HepG2 (cell line): ENCODE measurements around the gene EPB41L1. TPM values are rescaled to one million over a fixed set of nuclear protein-coding genes. Genes with fewer than 3 reads are reported as not detected.

Experiments
- BRCA1 ChIP-seq: sonication (generic); formaldehyde crosslinking; IDR thresholded peaks from 2 replicates; pipeline ENCODE4 v1.4.0; 2020; ENCODE audit warnings: missing genetic modification reagents
- CEBPB ChIP-seq: IDR thresholded peaks from 2 replicates; pipeline ENCODE4 v1.6.1; 2011; ENCODE audit warnings: low read depth, low read length, improper control_type of control experiment, borderline replicate concordance
- FOXA1 ChIP-seq, 2 experiments: fragments of 450-650 bp in 1 of 2; sonication (generic) in 1 of 2; formaldehyde crosslinking in 1 of 2; IDR thresholded peaks; 2 replicates each; pipeline versions ENCODE4 v1.4.0 to v1.6.1; 2016 to 2020; ENCODE audit warnings: missing genetic modification reagents in 1 of 2
- GTF3A ChIP-seq: sonication (generic); formaldehyde crosslinking; conservative IDR thresholded peaks from 2 replicates; pipeline ENCODE4 v1.4.0; 2020; ENCODE audit warnings: mild to moderate bottlenecking, missing genetic modification reagents
- MTF1 ChIP-seq: sonication (generic); formaldehyde crosslinking; IDR thresholded peaks from 2 replicates; pipeline ENCODE4 v1.5.0; 2020; ENCODE audit warnings: missing genetic modification reagents
- TBL1XR1 ChIP-seq: fragments of 150-350 bp; IDR thresholded peaks from 2 replicates; pipeline ENCODE4 v1.6.1; 2014; ENCODE audit warnings: borderline replicate concordance, low read length; ENCODE audit not compliant: partially characterized antibody
- ZNF496 ChIP-seq: sonication (generic); formaldehyde crosslinking; IDR thresholded peaks from 2 replicates; pipeline ENCODE4 v1.8.1; 2023; ENCODE audit warnings: mild to moderate bottlenecking, moderate library complexity, missing genetic modification reagents; ENCODE audit not compliant: insufficient replicate concordance
- ZNF550 ChIP-seq: sonication (generic); formaldehyde crosslinking; IDR thresholded peaks from 2 replicates; pipeline ENCODE4 v1.4.0; 2020; ENCODE audit warnings: mild to moderate bottlenecking, missing genetic modification reagents, borderline replicate concordance
- ZNF619 ChIP-seq: sonication (generic); formaldehyde crosslinking; IDR thresholded peaks from 2 replicates; pipeline ENCODE4 v1.4.0; 2020; ENCODE audit warnings: mild to moderate bottlenecking, missing genetic modification reagents
- ZNF768 ChIP-seq: sonication (generic); formaldehyde crosslinking; IDR thresholded peaks from 2 replicates; pipeline ENCODE4 v1.4.0; 2020; ENCODE audit warnings: missing genetic modification reagents
- ZNF782 ChIP-seq: sonication (generic); formaldehyde crosslinking; IDR thresholded peaks from 2 replicates; pipeline ENCODE4 v1.4.0; 2020; ENCODE audit warnings: missing genetic modification reagents, mild to moderate bottlenecking, borderline replicate concordance
- polyA plus RNA-seq, 8 experiments: library from polyadenylated mRNA; depleted of rRNA in 3 of 8; stranded (reverse) in 7 of 8; unstranded in 1 of 8; fragments of >200 nt; fragmentation: Illumina TruSeq in 4 of 8; extraction: Trizol in 4 of 8; gene quantifications; 2 replicates each; pipeline versions ENCODE4 v1.2.1 to v1.2.3, GENCODE V29; 2011 to 2016; ENCODE audit warnings: low read depth in 4 of 8, missing spikeins in 1 of 8, mixed read lengths in 1 of 8; ENCODE audit not compliant: insufficient read depth in 1 of 8
- total RNA-seq, 5 experiments: library from RNA; depleted of rRNA; stranded (reverse); fragments of >200 nt; fragmentation: Illumina TruSeq; extraction: Trizol; gene quantifications; 2 replicates each; pipeline ENCODE4 v1.2.3, GENCODE V29; 2016; ENCODE audit warnings: low read depth in 1 of 5
- TF ChIP-seq, protein P1 (sequence below): sonication (generic); formaldehyde crosslinking; IDR thresholded peaks from 2 replicates; pipeline ENCODE4 v1.4.0; 2020; ENCODE audit warnings: mild to moderate bottlenecking, missing genetic modification reagents
- TF ChIP-seq, protein P2 (sequence below): sonication (generic); formaldehyde crosslinking; IDR thresholded peaks from 2 replicates; pipeline ENCODE4 v1.4.0; 2020; ENCODE audit warnings: mild to moderate bottlenecking, missing genetic modification reagents
- TF ChIP-seq, protein P3 (sequence below): sonication (generic); formaldehyde crosslinking; IDR thresholded peaks from 2 replicates; pipeline ENCODE4 v1.4.0; 2020; ENCODE audit warnings: missing genetic modification reagents
- TF ChIP-seq, protein P4 (sequence below): sonication (generic); formaldehyde crosslinking; IDR thresholded peaks from 2 replicates; pipeline ENCODE4 v1.8.1; 2022; ENCODE audit warnings: low read depth, mild to moderate bottlenecking, missing genetic modification reagents
- TF ChIP-seq, protein P5 (sequence below): sonication (generic); formaldehyde crosslinking; IDR thresholded peaks from 2 replicates; pipeline ENCODE4 v1.9.0; 2021; ENCODE audit warnings: missing genetic modification reagents, borderline replicate concordance

Gene EPB41L1
- total and polyA plus RNA-seq, 2 of the 13 experiments (the other 11 are each of a cell fraction or from before 2014, with no cell fraction given): 16.7 to 39.0 TPM

DNA sequence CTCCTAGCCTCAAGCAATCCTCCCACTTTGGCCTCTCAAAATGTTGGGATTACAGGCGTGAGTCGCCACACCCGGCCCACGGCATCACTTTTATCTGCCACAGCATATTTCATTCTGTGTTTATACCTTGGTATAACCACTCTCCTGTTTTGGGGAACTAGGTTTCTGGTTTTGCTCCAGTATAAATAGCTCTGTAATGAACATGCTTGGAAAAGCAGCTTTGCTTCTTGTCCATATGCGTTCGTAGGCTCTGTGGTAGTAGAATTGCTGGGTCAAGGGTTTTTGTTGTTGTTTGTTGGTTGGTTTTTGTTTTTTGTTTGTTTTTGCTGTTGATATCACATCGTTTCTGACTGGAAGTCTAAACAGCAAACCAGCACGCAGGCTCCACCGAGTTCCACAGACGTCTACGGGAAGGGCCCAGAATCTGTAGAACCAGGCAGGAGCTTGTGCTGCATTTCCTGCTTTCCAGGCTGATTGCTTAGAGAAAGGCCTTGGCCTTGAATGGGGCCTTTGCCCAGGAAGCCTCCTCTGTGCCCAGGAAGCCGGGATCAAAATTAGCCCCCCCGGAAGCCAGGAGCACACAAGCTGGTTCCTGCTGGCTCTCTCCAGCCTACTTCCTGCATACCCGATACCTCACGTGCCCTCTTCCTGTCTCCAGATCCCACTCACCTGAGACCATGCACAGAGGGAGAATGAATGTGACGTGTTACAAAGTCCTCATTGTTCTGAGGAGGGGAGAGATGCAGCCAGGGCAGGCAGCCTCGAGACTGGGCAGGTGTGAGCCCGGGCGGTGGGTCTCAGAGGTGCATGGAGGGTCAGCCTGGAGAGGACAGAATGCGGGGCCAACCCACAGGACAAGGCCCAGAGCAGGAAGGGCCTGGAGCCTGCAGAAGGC, 116.5 kb downstream of the EPB41L1 start (continued):
- TF ChIP-seq, protein P1, sequence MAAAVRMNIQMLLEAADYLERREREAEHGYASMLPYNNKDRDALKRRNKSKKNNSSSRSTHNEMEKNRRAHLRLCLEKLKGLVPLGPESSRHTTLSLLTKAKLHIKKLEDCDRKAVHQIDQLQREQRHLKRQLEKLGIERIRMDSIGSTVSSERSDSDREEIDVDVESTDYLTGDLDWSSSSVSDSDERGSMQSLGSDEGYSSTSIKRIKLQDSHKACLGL: no peak
- TF ChIP-seq GTF3A (no peak; the same call in 1 of the 2 replicates), CEBPB (no peak), TBL1XR1 (no peak), ZNF550 (CRISPR knock-in tag) (no peak), ZNF782 (CRISPR knock-in tag) (peak; percentile 20; the same call in 1 of the 2 replicates), ZNF768 (CRISPR knock-in tag) (peak; percentile 42; the same call in 1 of the 2 replicates), ZNF619 (CRISPR knock-in tag) (no peak), BRCA1 (CRISPR knock-in tag) (no peak), MTF1 (no peak), FOXA1 (IDR thresholded peaks at IDR 0.05) (no peak), FOXA1 (CRISPR knock-in tag; IDR thresholded peaks at IDR 0.05) (no peak), ZNF496 (CRISPR knock-in tag) (no peak)
- TF ChIP-seq, protein P2, sequence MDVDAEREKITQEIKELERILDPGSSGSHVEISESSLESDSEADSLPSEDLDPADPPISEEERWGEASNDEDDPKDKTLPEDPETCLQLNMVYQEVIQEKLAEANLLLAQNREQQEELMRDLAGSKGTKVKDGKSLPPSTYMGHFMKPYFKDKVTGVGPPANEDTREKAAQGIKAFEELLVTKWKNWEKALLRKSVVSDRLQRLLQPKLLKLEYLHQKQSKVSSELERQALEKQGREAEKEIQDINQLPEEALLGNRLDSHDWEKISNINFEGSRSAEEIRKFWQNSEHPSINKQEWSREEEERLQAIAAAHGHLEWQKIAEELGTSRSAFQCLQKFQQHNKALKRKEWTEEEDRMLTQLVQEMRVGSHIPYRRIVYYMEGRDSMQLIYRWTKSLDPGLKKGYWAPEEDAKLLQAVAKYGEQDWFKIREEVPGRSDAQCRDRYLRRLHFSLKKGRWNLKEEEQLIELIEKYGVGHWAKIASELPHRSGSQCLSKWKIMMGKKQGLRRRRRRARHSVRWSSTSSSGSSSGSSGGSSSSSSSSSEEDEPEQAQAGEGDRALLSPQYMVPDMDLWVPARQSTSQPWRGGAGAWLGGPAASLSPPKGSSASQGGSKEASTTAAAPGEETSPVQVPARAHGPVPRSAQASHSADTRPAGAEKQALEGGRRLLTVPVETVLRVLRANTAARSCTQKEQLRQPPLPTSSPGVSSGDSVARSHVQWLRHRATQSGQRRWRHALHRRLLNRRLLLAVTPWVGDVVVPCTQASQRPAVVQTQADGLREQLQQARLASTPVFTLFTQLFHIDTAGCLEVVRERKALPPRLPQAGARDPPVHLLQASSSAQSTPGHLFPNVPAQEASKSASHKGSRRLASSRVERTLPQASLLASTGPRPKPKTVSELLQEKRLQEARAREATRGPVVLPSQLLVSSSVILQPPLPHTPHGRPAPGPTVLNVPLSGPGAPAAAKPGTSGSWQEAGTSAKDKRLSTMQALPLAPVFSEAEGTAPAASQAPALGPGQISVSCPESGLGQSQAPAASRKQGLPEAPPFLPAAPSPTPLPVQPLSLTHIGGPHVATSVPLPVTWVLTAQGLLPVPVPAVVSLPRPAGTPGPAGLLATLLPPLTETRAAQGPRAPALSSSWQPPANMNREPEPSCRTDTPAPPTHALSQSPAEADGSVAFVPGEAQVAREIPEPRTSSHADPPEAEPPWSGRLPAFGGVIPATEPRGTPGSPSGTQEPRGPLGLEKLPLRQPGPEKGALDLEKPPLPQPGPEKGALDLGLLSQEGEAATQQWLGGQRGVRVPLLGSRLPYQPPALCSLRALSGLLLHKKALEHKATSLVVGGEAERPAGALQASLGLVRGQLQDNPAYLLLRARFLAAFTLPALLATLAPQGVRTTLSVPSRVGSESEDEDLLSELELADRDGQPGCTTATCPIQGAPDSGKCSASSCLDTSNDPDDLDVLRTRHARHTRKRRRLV (CRISPR knock-in tag): no peak
- TF ChIP-seq, protein P3, sequence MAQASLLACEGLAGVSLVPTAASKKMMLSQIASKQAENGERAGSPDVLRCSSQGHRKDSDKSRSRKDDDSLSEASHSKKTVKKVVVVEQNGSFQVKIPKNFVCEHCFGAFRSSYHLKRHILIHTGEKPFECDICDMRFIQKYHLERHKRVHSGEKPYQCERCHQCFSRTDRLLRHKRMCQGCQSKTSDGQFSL (CRISPR knock-in tag): 0 out of 2 replicates have a peak, but pooled peaks have one; percentile 12
- TF ChIP-seq, protein P4, sequence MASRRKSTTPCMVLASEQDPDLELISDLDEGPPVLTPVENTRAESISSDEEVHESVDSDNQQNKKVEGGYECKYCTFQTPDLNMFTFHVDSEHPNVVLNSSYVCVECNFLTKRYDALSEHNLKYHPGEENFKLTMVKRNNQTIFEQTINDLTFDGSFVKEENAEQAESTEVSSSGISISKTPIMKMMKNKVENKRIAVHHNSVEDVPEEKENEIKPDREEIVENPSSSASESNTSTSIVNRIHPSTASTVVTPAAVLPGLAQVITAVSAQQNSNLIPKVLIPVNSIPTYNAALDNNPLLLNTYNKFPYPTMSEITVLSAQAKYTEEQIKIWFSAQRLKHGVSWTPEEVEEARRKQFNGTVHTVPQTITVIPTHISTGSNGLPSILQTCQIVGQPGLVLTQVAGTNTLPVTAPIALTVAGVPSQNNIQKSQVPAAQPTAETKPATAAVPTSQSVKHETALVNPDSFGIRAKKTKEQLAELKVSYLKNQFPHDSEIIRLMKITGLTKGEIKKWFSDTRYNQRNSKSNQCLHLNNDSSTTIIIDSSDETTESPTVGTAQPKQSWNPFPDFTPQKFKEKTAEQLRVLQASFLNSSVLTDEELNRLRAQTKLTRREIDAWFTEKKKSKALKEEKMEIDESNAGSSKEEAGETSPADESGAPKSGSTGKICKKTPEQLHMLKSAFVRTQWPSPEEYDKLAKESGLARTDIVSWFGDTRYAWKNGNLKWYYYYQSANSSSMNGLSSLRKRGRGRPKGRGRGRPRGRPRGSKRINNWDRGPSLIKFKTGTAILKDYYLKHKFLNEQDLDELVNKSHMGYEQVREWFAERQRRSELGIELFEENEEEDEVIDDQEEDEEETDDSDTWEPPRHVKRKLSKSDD (CRISPR knock-in tag): no peak
- TF ChIP-seq, protein P5, sequence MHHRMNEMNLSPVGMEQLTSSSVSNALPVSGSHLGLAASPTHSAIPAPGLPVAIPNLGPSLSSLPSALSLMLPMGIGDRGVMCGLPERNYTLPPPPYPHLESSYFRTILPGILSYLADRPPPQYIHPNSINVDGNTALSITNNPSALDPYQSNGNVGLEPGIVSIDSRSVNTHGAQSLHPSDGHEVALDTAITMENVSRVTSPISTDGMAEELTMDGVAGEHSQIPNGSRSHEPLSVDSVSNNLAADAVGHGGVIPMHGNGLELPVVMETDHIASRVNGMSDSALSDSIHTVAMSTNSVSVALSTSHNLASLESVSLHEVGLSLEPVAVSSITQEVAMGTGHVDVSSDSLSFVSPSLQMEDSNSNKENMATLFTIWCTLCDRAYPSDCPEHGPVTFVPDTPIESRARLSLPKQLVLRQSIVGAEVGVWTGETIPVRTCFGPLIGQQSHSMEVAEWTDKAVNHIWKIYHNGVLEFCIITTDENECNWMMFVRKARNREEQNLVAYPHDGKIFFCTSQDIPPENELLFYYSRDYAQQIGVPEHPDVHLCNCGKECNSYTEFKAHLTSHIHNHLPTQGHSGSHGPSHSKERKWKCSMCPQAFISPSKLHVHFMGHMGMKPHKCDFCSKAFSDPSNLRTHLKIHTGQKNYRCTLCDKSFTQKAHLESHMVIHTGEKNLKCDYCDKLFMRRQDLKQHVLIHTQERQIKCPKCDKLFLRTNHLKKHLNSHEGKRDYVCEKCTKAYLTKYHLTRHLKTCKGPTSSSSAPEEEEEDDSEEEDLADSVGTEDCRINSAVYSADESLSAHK: no peak
